HG03439 (cell line): Measurements from ENCODE around the gene HHATL.

Experiments used
- ATAC-seq: cut with Tn5 transposase; IDR thresholded peaks from one replicate; pipeline ENCODE4 v1.9.1; 2021; ENCODE audit warnings: mild to moderate bottlenecking, moderate library complexity; ENCODE audit not compliant: unreplicated experiment

Gene HHATL

GRCh38 chr3:42702066-42702951 is at the start of gene HHATL:
Gene HHATL, minus strand, starts transcription at chr3:42702798. Its CDS starts 1,972 bp downstream, at chr3:42700826.
- ATAC-seq, result no peak

- ATAC-seq, result no peak
Observed at GRCh38 chr3:42751609-42752008, 49.0 kb upstream of the HHATL start.

- ATAC-seq, result no peak
Observed at GRCh38 chr3:42750834-42751233, 48.2 kb upstream of the HHATL start.

- no peak for ATAC-seq
Observed at GRCh38 chr3:42749753-42750231, 47.2 kb upstream of the HHATL start.

GRCh38 chr3:42749025-42749752 is 46.6 kb upstream of the HHATL start:
- ATAC-seq, result no peak

GRCh38 chr3:42747581-42747980 is 45.0 kb upstream of the HHATL start:
- ATAC-seq, result no peak

GRCh38 chr3:42746455-42747450 is 44.2 kb upstream of the HHATL start:
- ATAC-seq, result no peak

GRCh38 chr3:42745776-42746454 is 43.3 kb upstream of the HHATL start:
- no peak for ATAC-seq

- ATAC-seq, result no peak
Observed at GRCh38 chr3:42745291-42745745, 42.7 kb upstream of the HHATL start.

GRCh38 chr3:42743204-42743995 is 40.8 kb upstream of the HHATL start:
- no peak for ATAC-seq

- no peak for ATAC-seq
Observed at GRCh38 chr3:42742688-42743087, 40.1 kb upstream of the HHATL start.

GRCh38 chr3:42742259-42742658 is 39.7 kb upstream of the HHATL start:
- no peak for ATAC-seq

- ATAC-seq, result no peak
Observed at GRCh38 chr3:42741796-42742195, 39.2 kb upstream of the HHATL start.

GRCh38 chr3:42739401-42740158 is 37.0 kb upstream of the HHATL start:
- no peak for ATAC-seq

GRCh38 chr3:42736531-42736930 is 33.9 kb upstream of the HHATL start:
- no peak for ATAC-seq

GRCh38 chr3:42736081-42736480 is 33.5 kb upstream of the HHATL start:
- ATAC-seq, result no peak

- ATAC-seq, result no peak
Observed at GRCh38 chr3:42735615-42736014, 33.0 kb upstream of the HHATL start.

- ATAC-seq, result no peak
Observed at GRCh38 chr3:42735019-42735418, 32.4 kb upstream of the HHATL start.
